A375 (cell line): ENCODE results near the gene P4HTM. TPM values are rescaled to one million over a fixed set of nuclear protein-coding genes. Genes with fewer than 3 reads are reported as not detected.

Source experiments
- small RNA-seq: library from RNA; depleted of rRNA; stranded (forward); fragments of <200 nt; gene quantifications from one replicate; pipeline ENCODE3, GENCODE V24; 2014
- total RNA-seq: library from RNA; depleted of rRNA; stranded (reverse); fragments of >200 nt; shearing (Covaris generic); gene quantifications from 2 replicates; pipeline ENCODE4 v1.2.3, GENCODE V29; 2014; rRNA removed

P4HTM gene
- total RNA-seq, result not detected in 2 replicates

GRCh38 chr3:48989796-48990635 is at the start of gene P4HTM:
TSS of gene P4HTM (plus strand) at chr3:48990241. CDS start at chr3:48990257, 16 bp downstream.

GRCh38 chr3:49007068-49007770 is 17.2 kb downstream of the P4HTM start, which contains the start of gene WDR6:
TSS of gene WDR6 (plus strand) at chr3:49007391. CDS start at chr3:49007432, 41 bp downstream.

GRCh38 chr3:49017971-49018706 is 28.1 kb downstream of the P4HTM start, which contains the start of gene DALRD3:
TSS of gene DALRD3 (minus strand) at chr3:49018580. CDS start at chr3:49018564, 16 bp downstream.

GRCh38 chr3:49021813-49022687 is 32.0 kb downstream of the P4HTM start, which contains the start of gene NDUFAF3:
TSS of gene NDUFAF3 (plus strand) at chr3:49022121. CDS start at chr3:49022145, 24 bp downstream.

GRCh38 chr3:49028673-49029562 is 38.9 kb downstream of the P4HTM start, which contains the start of gene IMPDH2:
TSS of gene IMPDH2 (minus strand) at chr3:49029398. CDS start at chr3:49029350, 48 bp downstream.

Small RNAs within 50 kb of the gene (small RNA-seq; reads per million reads assigned to genes)
- 768 reads per million, percentile 99 among the genes with 10 or more reads in this experiment for gene MIR191
- gene MIR425, result 8.7 reads per million, percentile 88 among the genes with 10 or more reads in this experiment

Other genes with a start within 250 kb of the P4HTM start
- 37.3 and 43.5 TPM in 2 replicates for gene PRKAR2A, start 142.4 kb upstream of the P4HTM start, total RNA-seq
- 14.3 and 19.3 TPM in 2 replicates for gene SLC25A20, start 91.4 kb upstream of the P4HTM start, total RNA-seq
- gene ARIH2, start 71.4 kb upstream of the P4HTM start, total RNA-seq, result 180 and 214 TPM in 2 replicates
- 87.4 and 91.0 TPM in 2 replicates for gene WDR6, start 17.1 kb downstream of the P4HTM start, total RNA-seq
- gene DALRD3, start 28.3 kb downstream of the P4HTM start, total RNA-seq, result 51.6 and 54.6 TPM in 2 replicates
- 188 and 217 TPM in 2 replicates for gene NDUFAF3, start 31.9 kb downstream of the P4HTM start, total RNA-seq
- 821 and 830 TPM in 2 replicates for gene IMPDH2, start 39.2 kb downstream of the P4HTM start, total RNA-seq
- gene QRICH1, start 103.8 kb downstream of the P4HTM start, total RNA-seq, result 59.3 and 90.7 TPM in 2 replicates
- gene QARS1, start 114.5 kb downstream of the P4HTM start, total RNA-seq, result 274 and 318 TPM in 2 replicates
- gene USP19, start 130.6 kb downstream of the P4HTM start, total RNA-seq, result 95.6 and 106 TPM in 2 replicates
- gene LAMB2, start 142.8 kb downstream of the P4HTM start, total RNA-seq, result 264 and 272 TPM in 2 replicates
- gene CCDC71, start 176.1 kb downstream of the P4HTM start, total RNA-seq, result 35.7 and 39.9 TPM in 2 replicates
- 7.1 and 10.3 TPM in 2 replicates for gene KLHDC8B, start 181.4 kb downstream of the P4HTM start, total RNA-seq